A673 (cell line): ENCODE results near the gene NKX2-3.

Experiments
- EZH2 ChIP-seq: fragments of 200-600 bp; sonication (generic); IDR thresholded peaks from 2 replicates; pipeline ENCODE4 v1.6.1; 2017; ENCODE audit warnings: borderline replicate concordance, low read depth, mild to moderate bottlenecking, mixed read lengths, antibody characterized with exemption, low read length; ENCODE audit not compliant: poor library complexity, severe bottlenecking
- TF ChIP-seq, protein P1 (sequence below): fragments of 300-800, 200-600 bp; sonication (generic); conservative IDR thresholded peaks from 2 replicates; pipeline ENCODE4 v1.5.1; 2017; ENCODE audit warnings: low read depth, mild to moderate bottlenecking, antibody characterized with exemption, low read length, moderate library complexity, mixed read lengths

DNA sequence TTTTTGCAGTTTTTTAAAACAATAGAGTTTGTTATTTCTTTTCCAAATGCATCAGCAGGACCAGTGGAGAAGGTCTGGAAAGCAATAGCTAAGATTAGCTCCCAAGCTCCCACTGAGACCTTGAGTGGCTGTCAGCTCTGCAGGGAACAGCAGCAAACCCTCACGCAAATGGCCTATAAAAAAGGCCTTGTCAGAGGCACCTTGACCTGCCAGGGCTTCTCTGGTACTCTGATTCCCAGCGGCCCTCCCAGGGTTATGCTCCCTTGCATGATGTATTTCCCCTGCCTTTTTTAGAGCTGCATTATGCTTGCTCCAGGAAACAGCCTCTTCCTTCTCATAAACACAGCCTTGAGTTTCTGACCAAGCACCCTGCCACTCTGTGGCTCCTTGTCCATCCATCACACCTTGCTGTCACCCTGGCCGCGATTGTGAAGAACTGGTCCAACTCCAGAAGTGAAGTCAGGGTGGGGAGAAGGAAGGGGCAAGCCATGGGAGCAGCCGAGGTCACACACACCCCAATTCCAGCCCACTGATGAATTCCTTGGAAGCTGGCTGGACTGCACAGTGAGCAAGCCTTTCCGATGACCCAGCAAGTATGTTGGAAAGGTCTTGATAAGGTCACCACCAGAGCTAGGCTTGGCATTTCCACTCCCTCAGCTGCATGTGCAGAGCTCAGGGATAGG lies 35.3 kb upstream of the NKX2-3 start:
- TF ChIP-seq, protein P1, sequence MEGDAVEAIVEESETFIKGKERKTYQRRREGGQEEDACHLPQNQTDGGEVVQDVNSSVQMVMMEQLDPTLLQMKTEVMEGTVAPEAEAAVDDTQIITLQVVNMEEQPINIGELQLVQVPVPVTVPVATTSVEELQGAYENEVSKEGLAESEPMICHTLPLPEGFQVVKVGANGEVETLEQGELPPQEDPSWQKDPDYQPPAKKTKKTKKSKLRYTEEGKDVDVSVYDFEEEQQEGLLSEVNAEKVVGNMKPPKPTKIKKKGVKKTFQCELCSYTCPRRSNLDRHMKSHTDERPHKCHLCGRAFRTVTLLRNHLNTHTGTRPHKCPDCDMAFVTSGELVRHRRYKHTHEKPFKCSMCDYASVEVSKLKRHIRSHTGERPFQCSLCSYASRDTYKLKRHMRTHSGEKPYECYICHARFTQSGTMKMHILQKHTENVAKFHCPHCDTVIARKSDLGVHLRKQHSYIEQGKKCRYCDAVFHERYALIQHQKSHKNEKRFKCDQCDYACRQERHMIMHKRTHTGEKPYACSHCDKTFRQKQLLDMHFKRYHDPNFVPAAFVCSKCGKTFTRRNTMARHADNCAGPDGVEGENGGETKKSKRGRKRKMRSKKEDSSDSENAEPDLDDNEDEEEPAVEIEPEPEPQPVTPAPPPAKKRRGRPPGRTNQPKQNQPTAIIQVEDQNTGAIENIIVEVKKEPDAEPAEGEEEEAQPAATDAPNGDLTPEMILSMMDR = no peak
- no peak for TF ChIP-seq EZH2
